ENCODE measurements around the gene GRIA4.

DNA sequence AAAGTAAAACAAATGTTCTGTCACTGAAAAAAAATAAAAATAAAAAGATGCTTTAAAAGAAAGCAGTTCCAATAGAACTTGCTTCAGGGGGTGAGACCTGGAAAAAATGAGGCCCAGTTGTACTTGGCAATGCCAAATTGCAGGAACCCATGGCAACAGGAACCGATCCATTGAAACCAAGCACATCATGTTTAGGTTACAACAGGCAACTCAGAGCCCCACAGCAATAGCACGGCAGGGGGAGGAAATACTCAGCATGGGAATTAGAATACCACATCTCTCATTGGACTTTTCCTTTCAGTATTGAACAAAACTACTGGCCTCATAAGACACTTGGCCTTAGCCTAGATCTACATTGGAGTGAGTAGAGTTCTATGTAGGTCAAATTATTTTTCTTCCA, 327.9 kb downstream of the GRIA4 start:
- TF ChIP-seq, protein P1, sequence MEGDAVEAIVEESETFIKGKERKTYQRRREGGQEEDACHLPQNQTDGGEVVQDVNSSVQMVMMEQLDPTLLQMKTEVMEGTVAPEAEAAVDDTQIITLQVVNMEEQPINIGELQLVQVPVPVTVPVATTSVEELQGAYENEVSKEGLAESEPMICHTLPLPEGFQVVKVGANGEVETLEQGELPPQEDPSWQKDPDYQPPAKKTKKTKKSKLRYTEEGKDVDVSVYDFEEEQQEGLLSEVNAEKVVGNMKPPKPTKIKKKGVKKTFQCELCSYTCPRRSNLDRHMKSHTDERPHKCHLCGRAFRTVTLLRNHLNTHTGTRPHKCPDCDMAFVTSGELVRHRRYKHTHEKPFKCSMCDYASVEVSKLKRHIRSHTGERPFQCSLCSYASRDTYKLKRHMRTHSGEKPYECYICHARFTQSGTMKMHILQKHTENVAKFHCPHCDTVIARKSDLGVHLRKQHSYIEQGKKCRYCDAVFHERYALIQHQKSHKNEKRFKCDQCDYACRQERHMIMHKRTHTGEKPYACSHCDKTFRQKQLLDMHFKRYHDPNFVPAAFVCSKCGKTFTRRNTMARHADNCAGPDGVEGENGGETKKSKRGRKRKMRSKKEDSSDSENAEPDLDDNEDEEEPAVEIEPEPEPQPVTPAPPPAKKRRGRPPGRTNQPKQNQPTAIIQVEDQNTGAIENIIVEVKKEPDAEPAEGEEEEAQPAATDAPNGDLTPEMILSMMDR (IDR thresholded peaks at IDR 0.05; ENCODE audit: low read depth, low read length, poor library complexity, severe bottlenecking) = no peak
- no peak for TF ChIP-seq EZH2phosphoT487 (IDR thresholded peaks at IDR 0.05; ENCODE audit: borderline replicate concordance, low read length)
